Nephron progenitor cell (in vitro differentiated cells): ENCODE data around the gene SS18L1.

Experiments
- DNase-seq: peaks from one replicate; pipeline ENCODE4 v3.0.0; 2021
- H3K27ac Mint-ChIP-seq: 2 replicates; pipeline ENCODE4 v1.8.0; 2021; ENCODE audit warnings: mild to moderate bottlenecking, moderate library complexity, mixed read lengths
- H3K27me3 Mint-ChIP-seq: 2 replicates; pipeline ENCODE4 v1.8.0; 2021; ENCODE audit warnings: mild to moderate bottlenecking, low read depth, mixed read lengths; ENCODE audit not compliant: poor library complexity
- H3K36me3 Mint-ChIP-seq: 2 replicates; pipeline ENCODE4 v1.8.0; 2021; ENCODE audit warnings: low read depth, mixed read lengths
- H3K4me1 Mint-ChIP-seq: 2 replicates; pipeline ENCODE4 v1.8.0; 2021; ENCODE audit warnings: mixed read lengths
- H3K4me3 Mint-ChIP-seq: 2 replicates; pipeline ENCODE4 v1.8.0; 2021; ENCODE audit warnings: mild to moderate bottlenecking, moderate library complexity, mixed read lengths
- H3K9me3 Mint-ChIP-seq: 2 replicates; pipeline ENCODE4 v1.8.0; 2021; ENCODE audit warnings: mild to moderate bottlenecking, moderate library complexity, mixed read lengths
- CTCF ChIP-seq: fragments of 200-600 bp; sonication (generic); IDR thresholded peaks from 2 replicates; pipeline ENCODE4 v1.5.0; 2021; ENCODE audit warnings: antibody characterized with exemption

Gene SS18L1

GRCh38 chr20:62219101-62219991 lies 75.8 kb downstream of the SS18L1 start:
- H3K4me3 Mint-ChIP-seq: peak overlapping the region; percentile 25
- no peaks in the 10 kb centered on the region for H3K36me3 Mint-ChIP-seq
- H3K27me3 Mint-ChIP-seq: peaks cover 89% of the 10 kb centered on the region
- H3K27ac Mint-ChIP-seq: no peak overlapping the region
- no peak for TF ChIP-seq CTCF
- no peaks in the 10 kb centered on the region for H3K9me3 Mint-ChIP-seq
- peaks cover 4% of the 10 kb centered on the region for H3K4me1 Mint-ChIP-seq
- no peak for DNase-seq

GRCh38 chr20:62219992-62220665 lies 76.6 kb downstream of the SS18L1 start, which contains the start of gene HRH3:
Gene HRH3 (minus strand): TSS chr20:62220278. CDS start chr20:62219970, 308 bp downstream.
- Mint-ChIP-seq H3K4me3 (peak within 1 kb of the TSS; percentile 25), H3K36me3 (no peaks in the 10 kb centered on the region), H3K27ac (no peak within 1 kb of the TSS), H3K4me1 (peaks cover 4% of the 10 kb centered on the region), H3K27me3 (peaks cover 89% of the 10 kb centered on the region), H3K9me3 (no peaks in the 10 kb centered on the region)
- DNase-seq: peak; percentile 88
- TF ChIP-seq CTCF: no peak

GRCh38 chr20:62220666-62221568 lies 77.3 kb downstream of the SS18L1 start:
- H3K27ac Mint-ChIP-seq: no peak overlapping the region
- peaks cover 4% of the 10 kb centered on the region for H3K4me1 Mint-ChIP-seq
- no peaks in the 10 kb centered on the region for H3K9me3 Mint-ChIP-seq
- peaks cover 91% of the 10 kb centered on the region for H3K27me3 Mint-ChIP-seq
- no peak for TF ChIP-seq CTCF
- H3K36me3 Mint-ChIP-seq: no peaks in the 10 kb centered on the region
- no peak for DNase-seq
- no peak overlapping the region for H3K4me3 Mint-ChIP-seq

- Mint-ChIP-seq H3K4me1 (peaks cover 4% of the 10 kb centered on the region), H3K36me3 (no peaks in the 10 kb centered on the region), H3K27ac (no peak overlapping the region)
Measured at GRCh38 chr20:62222266-62222850, 78.8 kb downstream of the SS18L1 start.

More at GRCh38 chr20:62222266-62222850, 78.8 kb downstream of the SS18L1 start:
- no peak for TF ChIP-seq CTCF
- no peak overlapping the region for H3K4me3 Mint-ChIP-seq
- H3K27me3 Mint-ChIP-seq: peaks cover 88% of the 10 kb centered on the region
- no peak for DNase-seq
- no peaks in the 10 kb centered on the region for H3K9me3 Mint-ChIP-seq
